Measurements from ENCODE around the gene GTF2B. TPM values are rescaled to one million over a fixed set of nuclear protein-coding genes. Genes with fewer than 3 reads are reported as not detected.
"Not testable (repeated sequence)": the region's sequence is repeated elsewhere in the genome, so short reads cannot be mapped to it uniquely, and the experiment has no call there.

Gene GTF2B, protein sequence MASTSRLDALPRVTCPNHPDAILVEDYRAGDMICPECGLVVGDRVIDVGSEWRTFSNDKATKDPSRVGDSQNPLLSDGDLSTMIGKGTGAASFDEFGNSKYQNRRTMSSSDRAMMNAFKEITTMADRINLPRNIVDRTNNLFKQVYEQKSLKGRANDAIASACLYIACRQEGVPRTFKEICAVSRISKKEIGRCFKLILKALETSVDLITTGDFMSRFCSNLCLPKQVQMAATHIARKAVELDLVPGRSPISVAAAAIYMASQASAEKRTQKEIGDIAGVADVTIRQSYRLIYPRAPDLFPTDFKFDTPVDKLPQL
- total RNA-seq = 10 to 100 TPM; 38.8 to 39.3 TPM

DNA sequence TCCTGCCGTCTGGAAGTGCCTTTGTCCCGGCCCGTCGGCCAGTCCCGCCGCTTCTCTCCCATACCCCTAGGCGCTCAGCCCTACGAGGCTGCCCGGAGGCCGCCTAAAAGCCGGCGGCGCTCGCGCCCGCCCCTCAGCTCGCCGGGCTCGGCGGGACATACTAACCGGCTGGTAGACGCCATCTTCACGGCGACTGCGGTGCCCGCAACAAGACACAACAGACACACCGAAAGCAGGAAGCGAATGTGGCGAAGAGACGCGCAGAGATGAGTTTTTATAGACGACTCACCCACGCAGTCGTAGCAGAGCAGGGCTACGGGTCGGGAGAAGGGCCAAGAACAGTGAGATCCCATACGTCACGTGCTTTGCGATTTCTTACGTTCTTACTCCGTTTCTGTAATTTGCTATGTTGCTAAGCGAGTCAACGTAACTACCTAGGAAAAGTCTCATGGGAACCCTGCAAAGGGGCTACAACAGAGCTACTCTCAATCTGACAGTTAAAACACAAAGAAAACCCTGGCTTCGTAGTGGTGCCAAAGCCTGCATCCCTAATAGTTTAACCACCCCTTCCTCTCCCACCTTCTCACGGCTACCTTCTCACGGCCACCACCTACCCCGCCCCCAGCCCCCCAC, at the start of gene GTF2B:
GTF2B (minus strand) TSS at position 250 of the 633 bp plus-strand sequence; CDS start at position 182, 68 bp downstream.
- Mint-ChIP-seq H3K9me3 (no peaks in the 10 kb centered on the region), H3K27me3 (no peaks in the 10 kb centered on the region), H3K36me3 (ENCODE audit: low read depth) (peaks cover 49% of the 10 kb centered on the region), H3K27ac (peak within 1 kb of the TSS; percentile 98), H3K4me3 (peak within 1 kb of the TSS; percentile 92), H3K4me1 (peaks cover 27% of the 10 kb centered on the region)
- peak; percentile 85 for ATAC-seq (replicated peaks)

DNA sequence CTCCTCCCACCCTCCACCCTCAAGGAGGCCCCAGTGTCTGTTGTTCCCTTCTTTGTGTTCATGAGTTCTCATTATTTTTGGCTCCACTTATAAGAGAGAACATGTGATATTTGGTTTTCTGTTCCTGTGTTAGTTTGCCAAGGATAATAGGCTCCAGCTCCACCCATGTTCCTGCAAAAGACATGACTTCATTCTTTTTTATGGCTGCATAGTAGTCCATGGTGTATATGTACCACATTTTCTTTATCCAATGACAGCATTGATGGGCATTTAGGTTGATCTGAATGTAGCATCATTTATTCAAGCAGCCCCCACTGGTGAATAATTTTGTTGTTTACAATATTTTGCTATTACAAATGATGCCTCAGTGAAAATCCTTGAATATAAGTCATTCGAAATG, 47.2 kb upstream of the GTF2B start:
- H3K4me3 Mint-ChIP-seq; H3K9me3 Mint-ChIP-seq; H3K27me3 Mint-ChIP-seq; H3K4me1 Mint-ChIP-seq; H3K27ac Mint-ChIP-seq; ATAC-seq (replicated peaks): not testable (repeated sequence)
- H3K36me3 Mint-ChIP-seq (ENCODE audit: low read depth) = peaks cover 92% of the 10 kb centered on the region

DNA sequence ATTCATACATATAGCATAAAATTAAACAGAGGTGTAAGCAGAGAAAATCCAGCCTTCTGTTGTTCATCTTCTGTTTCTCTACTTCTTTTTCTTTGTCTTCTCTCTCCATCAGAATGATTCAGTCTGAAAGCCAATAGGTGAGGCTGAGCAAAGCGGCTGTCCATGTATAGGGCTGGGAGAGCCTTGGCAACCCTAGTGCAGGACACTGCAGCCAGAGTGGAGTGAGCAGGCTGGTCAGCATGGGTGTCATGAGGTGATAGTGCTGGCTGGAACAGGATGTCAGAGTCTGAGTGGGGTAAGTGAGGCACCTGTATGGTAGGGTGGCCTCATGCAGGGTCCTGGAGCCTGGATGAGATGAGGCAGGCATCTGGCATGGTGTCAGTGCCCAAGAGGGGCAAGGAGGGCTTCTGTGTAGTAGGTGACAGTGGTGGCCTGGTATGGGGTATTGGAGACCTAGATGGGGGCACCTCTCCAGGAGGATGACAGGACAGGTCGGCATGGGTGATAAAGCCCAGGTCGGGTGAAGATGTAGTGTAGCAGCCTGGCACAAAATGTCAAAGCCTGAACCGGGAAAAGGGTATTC, 45.5 kb upstream of the GTF2B start:
- no peaks in the 10 kb centered on the region for H3K4me1 Mint-ChIP-seq
- peaks cover 92% of the 10 kb centered on the region for H3K36me3 Mint-ChIP-seq (ENCODE audit: low read depth)
- no peak overlapping the region for H3K4me3 Mint-ChIP-seq
- H3K27ac Mint-ChIP-seq = peak overlapping the region; percentile 33
- no peaks in the 10 kb centered on the region for H3K27me3 Mint-ChIP-seq
- no peaks in the 10 kb centered on the region for H3K9me3 Mint-ChIP-seq
- ATAC-seq (replicated peaks) = no peak

DNA sequence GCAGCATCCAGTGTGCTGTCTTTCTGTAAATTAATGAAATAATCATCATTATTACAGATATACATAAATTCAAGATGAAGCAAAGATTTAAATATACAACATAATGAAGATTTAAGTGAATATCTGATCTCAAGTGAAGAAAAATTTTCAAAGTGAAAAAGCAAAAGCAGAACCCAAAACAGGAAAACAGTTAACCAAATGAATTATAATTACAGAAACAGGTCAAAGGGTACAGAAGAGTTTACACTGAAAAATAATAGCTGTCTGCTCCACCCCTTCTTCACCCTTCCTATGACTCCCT, 44.8 kb upstream of the GTF2B start:
- ATAC-seq (replicated peaks) = no peak
- Mint-ChIP-seq H3K36me3 (ENCODE audit: low read depth) (peaks cover 92% of the 10 kb centered on the region), H3K27ac (no peak overlapping the region), H3K4me1 (no peaks in the 10 kb centered on the region), H3K4me3 (no peak overlapping the region), H3K9me3 (no peaks in the 10 kb centered on the region), H3K27me3 (no peaks in the 10 kb centered on the region)

DNA sequence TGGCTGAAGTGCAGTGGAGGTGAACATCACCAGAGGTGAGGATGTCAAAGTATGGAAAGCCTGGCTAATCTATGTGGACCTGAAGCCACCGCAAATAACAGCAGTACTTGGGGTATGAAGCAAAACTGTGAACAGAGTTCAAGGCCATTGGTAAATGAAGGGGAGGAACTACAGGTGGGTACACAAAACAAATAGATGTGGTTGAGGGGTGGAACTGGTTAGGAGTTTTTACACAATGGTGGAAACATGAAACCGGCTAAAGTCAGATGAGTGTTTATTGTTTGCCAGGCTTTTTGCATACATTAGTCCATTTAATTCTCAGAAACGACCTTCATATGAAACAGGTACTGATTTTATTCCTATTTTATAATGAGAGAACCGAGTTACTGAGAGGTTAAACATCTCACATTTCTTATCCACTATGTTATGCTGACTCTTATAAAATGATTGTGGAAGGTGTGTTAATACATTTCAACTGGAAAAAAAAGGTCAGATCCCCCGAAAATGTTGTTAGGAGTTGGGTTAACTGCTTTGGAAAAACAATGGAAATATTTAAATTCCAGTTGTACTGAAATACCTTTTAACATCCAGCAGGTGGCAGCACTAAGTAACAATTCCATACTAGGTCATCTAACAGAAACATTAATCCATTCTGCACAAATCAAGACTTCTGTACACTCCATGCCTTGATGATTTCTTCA, 44.3 kb upstream of the GTF2B start:
- no peak for ATAC-seq (replicated peaks)
- Mint-ChIP-seq H3K4me1 (no peaks in the 10 kb centered on the region), H3K27me3 (no peaks in the 10 kb centered on the region), H3K9me3 (no peaks in the 10 kb centered on the region), H3K4me3 (no peak overlapping the region), H3K27ac (no peak overlapping the region), H3K36me3 (ENCODE audit: low read depth) (peaks cover 92% of the 10 kb centered on the region)

DNA sequence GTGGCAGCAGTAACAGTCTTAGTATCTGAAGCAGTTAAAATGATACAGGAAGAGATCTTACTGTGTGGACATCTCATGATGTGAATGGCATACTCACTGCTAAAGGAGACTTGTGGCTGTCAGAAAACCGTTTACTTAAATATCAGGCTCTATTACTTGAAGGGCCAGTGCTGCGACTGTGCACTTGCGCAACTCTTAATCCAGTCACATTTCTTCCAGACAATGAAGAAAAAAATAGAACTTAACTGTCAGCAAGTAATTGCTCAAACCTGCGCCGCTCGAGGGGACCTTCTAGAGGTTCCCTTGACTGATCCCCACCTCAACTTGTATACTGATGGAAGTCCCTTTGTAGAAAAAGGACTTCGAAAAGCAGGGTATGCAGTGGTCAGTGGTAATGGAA, 38.8 kb upstream of the GTF2B start:
- not testable (repeated sequence) for H3K4me1 Mint-ChIP-seq; ATAC-seq (replicated peaks); H3K4me3 Mint-ChIP-seq; H3K27ac Mint-ChIP-seq; H3K27me3 Mint-ChIP-seq; H3K9me3 Mint-ChIP-seq
- H3K36me3 Mint-ChIP-seq (ENCODE audit: low read depth) = peaks cover 87% of the 10 kb centered on the region

DNA sequence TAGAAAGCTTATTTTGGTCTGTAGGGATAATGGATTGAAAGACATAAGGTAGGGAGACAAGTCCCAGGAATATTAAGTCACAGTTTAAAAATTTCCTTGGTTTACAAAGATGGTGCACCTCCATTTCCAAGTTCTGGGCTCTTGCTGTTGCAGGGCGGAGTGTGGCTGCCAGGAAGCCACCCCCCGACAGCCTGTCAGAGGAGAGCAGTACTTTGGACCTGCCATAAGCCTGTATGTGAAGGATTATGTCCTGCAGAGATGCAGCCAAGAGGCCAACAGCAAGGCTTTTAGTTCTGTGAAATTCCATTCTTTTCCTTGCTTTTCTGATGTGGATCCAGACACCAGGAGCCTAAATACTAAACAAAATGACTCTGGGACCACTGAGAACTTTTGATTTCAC, 31.9 kb upstream of the GTF2B start:
- H3K36me3 Mint-ChIP-seq (ENCODE audit: low read depth) = peaks cover 85% of the 10 kb centered on the region
- no peak overlapping the region for H3K4me3 Mint-ChIP-seq
- H3K27me3 Mint-ChIP-seq = no peaks in the 10 kb centered on the region
- H3K9me3 Mint-ChIP-seq = peaks cover 7% of the 10 kb centered on the region
- no peak for ATAC-seq (replicated peaks)
- no peaks in the 10 kb centered on the region for H3K4me1 Mint-ChIP-seq
- no peak overlapping the region for H3K27ac Mint-ChIP-seq

DNA sequence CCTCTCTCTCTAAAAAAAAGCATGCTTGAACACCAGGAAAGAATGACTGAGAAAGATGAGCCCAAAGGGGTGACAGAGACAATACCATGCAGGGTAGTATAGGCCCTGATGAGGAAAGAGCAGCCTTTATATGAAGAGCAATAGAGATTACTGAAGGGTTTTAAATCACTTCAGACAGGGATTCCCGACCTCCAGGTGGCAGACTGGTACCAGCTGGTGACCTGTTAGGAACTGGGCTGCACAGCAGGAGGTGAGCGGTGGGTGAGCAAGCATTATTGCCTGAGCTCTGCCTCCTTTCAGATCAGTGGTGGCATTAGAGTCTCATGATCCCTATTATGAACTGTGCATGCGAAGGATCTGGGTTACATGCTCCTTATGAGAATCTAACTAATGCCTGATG, 30.8 kb upstream of the GTF2B start:
- Mint-ChIP-seq H3K27ac (no peak overlapping the region), H3K9me3 (peaks cover 14% of the 10 kb centered on the region), H3K36me3 (ENCODE audit: low read depth) (peaks cover 75% of the 10 kb centered on the region), H3K4me3 (no peak overlapping the region), H3K4me1 (no peaks in the 10 kb centered on the region), H3K27me3 (no peaks in the 10 kb centered on the region)
- ATAC-seq (replicated peaks) = no peak

DNA sequence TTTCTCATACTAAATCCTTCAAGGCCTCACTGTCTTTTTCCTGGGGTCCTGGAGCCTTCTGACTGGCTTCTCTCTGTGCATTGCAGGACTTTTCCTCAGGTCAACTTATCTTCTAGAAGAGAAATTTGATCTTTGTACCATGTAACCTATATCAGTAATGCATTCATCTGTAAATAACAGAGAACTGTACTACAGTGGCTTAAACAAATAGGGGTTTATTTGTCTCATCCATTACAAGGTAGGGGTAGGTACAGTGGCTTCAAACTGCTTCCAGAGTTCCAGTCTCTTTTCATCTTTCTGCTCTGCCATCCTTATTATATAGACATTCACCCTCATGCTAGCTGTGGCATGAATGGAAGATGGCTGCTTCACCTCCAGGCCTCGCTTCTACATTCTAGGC, 29.5 kb upstream of the GTF2B start:
- H3K27me3 Mint-ChIP-seq = no peaks in the 10 kb centered on the region
- peaks cover 26% of the 10 kb centered on the region for H3K9me3 Mint-ChIP-seq
- H3K27ac Mint-ChIP-seq = no peak overlapping the region
- no peaks in the 10 kb centered on the region for H3K4me1 Mint-ChIP-seq
- H3K4me3 Mint-ChIP-seq = no peak overlapping the region
- H3K36me3 Mint-ChIP-seq (ENCODE audit: low read depth) = peaks cover 70% of the 10 kb centered on the region
- no peak for ATAC-seq (replicated peaks)

DNA sequence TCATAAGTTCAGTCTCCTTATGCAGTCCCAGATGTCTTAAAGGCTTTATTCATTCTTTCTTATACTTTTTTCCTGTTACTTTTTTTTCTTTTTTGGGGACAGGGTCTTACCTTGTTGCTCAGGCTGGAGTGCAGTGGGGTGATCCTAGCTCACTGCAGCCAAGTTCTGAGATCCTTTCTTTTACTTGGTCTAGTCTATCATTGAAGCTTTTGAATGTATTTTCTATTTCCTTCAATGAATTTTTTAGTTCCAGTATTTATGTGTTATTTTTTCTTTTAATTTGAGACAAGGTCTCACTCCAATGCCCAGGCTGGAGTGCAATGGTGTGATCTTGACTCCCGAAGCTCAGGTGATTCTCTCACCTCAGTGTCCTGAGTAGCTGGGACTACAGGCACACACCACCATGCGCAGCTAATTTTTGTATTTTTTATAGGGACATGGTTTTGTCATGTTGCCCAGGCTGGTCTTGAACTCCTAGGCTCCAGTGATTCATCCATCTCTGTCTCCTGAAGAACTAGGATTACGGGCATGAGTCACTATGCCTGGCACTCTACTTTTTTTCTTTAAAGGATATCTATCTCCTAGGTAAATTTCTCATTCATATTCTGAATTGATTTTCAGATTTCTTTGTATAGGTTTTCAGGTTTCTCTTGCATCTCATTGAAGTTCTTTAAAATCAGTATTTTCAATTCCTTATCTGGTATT, 26.1 kb upstream of the GTF2B start:
- H3K4me3 Mint-ChIP-seq = peak overlapping the region; percentile 19
- no peaks in the 10 kb centered on the region for H3K4me1 Mint-ChIP-seq
- ATAC-seq (replicated peaks) = no peak
- no peaks in the 10 kb centered on the region for H3K27me3 Mint-ChIP-seq
- H3K9me3 Mint-ChIP-seq = peaks cover 33% of the 10 kb centered on the region
- peaks cover 37% of the 10 kb centered on the region for H3K36me3 Mint-ChIP-seq (ENCODE audit: low read depth)
- peak overlapping the region; percentile 13 for H3K27ac Mint-ChIP-seq

DNA sequence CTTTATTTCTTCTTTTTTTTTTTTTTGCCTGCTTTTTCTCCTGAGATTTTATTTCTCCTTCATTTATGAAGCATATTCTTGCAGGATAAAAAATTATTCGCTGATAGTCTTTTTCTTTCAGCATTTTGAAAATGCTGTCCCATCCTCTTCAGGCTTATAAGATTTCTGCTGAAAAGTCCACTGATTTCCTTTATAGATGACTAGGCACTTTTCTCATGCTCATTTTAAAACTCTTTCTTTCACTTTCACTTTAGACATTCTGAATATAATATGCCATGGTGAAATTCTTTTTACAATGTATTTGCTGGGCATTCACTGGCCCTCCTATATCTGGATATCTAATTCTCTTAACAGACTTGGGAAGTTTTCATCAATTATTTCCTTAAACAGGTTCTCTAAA, 25.5 kb upstream of the GTF2B start:
- H3K27ac Mint-ChIP-seq = peak overlapping the region; percentile 13
- peaks cover 33% of the 10 kb centered on the region for H3K36me3 Mint-ChIP-seq (ENCODE audit: low read depth)
- no peak for ATAC-seq (replicated peaks)
- peak overlapping the region; percentile 19 for H3K4me3 Mint-ChIP-seq
- H3K27me3 Mint-ChIP-seq = no peaks in the 10 kb centered on the region
- no peaks in the 10 kb centered on the region for H3K4me1 Mint-ChIP-seq
- peaks cover 33% of the 10 kb centered on the region for H3K9me3 Mint-ChIP-seq

DNA sequence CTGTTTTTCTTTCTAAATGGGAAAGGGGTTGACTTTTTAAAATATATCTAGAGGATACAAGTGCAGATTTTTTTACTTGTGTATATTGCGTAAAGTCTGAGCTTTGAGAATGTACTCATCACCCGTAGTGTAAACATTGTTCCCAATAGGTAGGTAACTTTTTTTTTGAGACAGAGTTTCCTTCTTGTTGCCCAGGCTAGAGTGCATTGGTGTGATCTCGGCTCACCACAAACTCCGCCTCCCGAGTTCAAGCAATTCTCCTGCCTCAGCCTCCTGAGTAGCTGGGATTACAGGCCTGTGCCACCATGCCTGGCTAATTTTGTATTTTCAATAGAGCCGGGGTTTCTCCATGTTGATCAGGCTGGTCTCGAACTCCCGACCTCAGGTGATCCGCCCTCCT, 20.4 kb upstream of the GTF2B start:
- not testable (repeated sequence) for H3K27me3 Mint-ChIP-seq; H3K36me3 Mint-ChIP-seq (ENCODE audit: low read depth); H3K4me1 Mint-ChIP-seq; H3K4me3 Mint-ChIP-seq; H3K27ac Mint-ChIP-seq; ATAC-seq (replicated peaks)
- H3K9me3 Mint-ChIP-seq = peaks cover 18% of the 10 kb centered on the region

DNA sequence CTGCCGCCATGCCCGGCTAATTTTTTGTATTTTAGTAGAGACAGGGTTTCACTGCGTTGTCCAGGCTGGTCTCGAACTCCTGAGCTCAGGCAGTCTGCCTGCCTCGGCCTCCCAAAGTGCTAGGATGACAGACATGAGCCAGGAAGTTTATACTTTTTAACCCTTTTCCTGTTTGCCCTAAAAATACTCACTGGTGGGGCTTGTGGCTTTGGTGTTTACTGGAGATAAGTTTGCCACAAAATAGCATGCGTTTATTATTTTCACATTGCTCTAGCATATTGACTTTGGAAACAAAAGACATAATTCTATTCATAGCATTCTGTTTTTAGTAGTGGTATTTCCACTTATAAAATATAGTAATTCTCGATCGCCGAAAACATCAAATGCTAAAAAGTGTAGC, 19.8 kb upstream of the GTF2B start:
- H3K27ac Mint-ChIP-seq = no peak overlapping the region
- H3K4me3 Mint-ChIP-seq = no peak overlapping the region
- no peak for ATAC-seq (replicated peaks)
- H3K27me3 Mint-ChIP-seq = no peaks in the 10 kb centered on the region
- H3K36me3 Mint-ChIP-seq (ENCODE audit: low read depth) = no peaks in the 10 kb centered on the region
- H3K9me3 Mint-ChIP-seq = peaks cover 13% of the 10 kb centered on the region
- H3K4me1 Mint-ChIP-seq = peaks cover 5% of the 10 kb centered on the region

DNA sequence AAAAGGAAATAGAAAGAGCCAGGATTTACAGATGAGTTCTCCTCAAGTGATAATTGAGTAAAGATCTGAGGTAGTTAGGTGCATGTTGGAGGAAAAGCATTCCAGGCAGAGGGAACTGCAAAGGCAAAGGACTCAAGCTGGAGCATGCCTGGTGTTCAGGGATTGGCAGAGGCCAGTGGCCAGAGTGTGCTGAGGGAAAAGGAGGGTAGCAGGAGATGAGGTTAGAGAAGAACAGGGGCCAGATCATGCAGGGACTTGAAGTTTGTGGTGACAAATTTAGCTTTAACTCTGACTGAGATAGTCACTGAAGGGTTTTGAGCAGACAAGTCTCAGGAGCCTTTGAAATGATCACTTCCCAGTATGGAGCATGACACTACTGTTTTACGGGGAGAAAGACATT, 19.0 kb upstream of the GTF2B start:
- peaks cover 6% of the 10 kb centered on the region for H3K9me3 Mint-ChIP-seq
- H3K4me3 Mint-ChIP-seq = no peak overlapping the region
- peak overlapping the region; percentile 12 for H3K27ac Mint-ChIP-seq
- no peaks in the 10 kb centered on the region for H3K36me3 Mint-ChIP-seq (ENCODE audit: low read depth)
- H3K27me3 Mint-ChIP-seq = no peaks in the 10 kb centered on the region
- no peak for ATAC-seq (replicated peaks)
- peaks cover 5% of the 10 kb centered on the region for H3K4me1 Mint-ChIP-seq

All from activated T-helper 17 cell treated with anti-CD3 and anti-CD28 coated beads, Interleukin-2, amount 50 U/mL, for 72 hours (primary cell).